HuH-7.5 (cell line): ENCODE data around the gene NTRK1.
"Not testable (repeated sequence)": the region's sequence is repeated elsewhere in the genome, so short reads cannot be mapped to it uniquely, and the experiment has no call there.

ENCODE experiments used
- DNase-seq: peaks from one replicate; pipeline ENCODE4 v3.0.0; 2011; ENCODE audit warnings: low spot score

NTRK1 gene

GRCh38 chr1:156913809-156914387 is 53.2 kb downstream of the NTRK1 start:
- DNase-seq = no peak

DNA sequence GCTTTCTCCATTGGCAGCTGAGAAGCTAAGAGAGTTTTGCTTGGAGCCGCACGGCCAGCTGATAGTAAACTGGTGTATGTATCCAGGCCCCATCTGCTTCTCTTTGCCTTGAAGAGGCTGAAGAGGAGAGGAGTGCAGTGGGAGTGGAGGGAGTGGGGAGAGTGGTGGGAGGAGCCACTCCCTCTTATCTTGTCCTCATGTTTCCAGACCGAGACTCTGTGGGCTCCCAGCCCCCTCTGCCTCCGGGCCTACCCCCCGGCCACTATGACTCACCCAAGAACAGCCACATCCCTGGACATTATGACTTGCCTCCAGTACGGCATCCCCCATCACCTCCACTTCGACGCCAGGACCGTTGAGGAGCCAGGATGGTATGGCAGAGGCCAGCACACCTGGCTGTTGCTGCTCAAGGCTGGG is 53.8 kb downstream of the NTRK1 start:
- DNase-seq = no peak

GRCh38 chr1:156920233-156921052 is 59.8 kb downstream of the NTRK1 start, which contains the start of gene LRRC71:
Gene LRRC71, plus strand, starts transcription at chr1:156920632. Its CDS starts 172 bp downstream, at chr1:156920804.
- DNase-seq = peak; percentile 91

GRCh38 chr1:156921053-156921529 is 60.4 kb downstream of the NTRK1 start:
- DNase-seq = no peak

DNA sequence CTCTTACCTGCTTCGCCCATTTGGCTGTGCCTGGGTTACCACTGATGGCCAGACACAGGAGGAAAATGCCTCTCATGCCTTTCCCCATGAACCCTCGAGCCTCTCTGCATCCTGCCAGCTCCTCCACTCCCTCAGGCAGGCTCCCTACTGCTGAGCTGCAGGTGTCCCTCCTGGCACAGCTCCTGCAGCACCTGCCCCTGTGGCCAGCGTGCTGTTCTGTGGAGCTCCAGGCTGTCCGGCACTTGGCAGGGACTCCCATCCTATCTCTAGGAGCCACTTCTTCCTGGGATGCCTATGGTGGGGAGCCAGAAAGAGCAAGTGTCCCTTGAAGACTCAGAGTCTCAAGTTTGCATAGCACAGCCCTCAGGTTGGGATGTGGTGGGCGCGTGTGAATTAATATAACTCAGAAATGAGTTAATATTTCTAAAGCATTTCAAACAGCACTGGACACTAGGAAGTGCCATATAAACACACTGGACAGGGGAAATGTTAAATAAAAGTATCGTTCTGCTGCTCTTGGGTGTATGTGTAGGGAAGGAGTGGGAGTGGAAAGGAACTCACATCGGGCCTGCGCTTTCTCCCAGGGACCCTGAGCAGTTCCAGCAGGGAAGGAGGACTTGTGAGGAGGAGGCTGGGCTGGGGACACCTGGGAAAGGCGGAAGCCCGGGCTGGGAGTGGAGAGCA is 62.5 kb downstream of the NTRK1 start:
- DNase-seq = no peak

DNA sequence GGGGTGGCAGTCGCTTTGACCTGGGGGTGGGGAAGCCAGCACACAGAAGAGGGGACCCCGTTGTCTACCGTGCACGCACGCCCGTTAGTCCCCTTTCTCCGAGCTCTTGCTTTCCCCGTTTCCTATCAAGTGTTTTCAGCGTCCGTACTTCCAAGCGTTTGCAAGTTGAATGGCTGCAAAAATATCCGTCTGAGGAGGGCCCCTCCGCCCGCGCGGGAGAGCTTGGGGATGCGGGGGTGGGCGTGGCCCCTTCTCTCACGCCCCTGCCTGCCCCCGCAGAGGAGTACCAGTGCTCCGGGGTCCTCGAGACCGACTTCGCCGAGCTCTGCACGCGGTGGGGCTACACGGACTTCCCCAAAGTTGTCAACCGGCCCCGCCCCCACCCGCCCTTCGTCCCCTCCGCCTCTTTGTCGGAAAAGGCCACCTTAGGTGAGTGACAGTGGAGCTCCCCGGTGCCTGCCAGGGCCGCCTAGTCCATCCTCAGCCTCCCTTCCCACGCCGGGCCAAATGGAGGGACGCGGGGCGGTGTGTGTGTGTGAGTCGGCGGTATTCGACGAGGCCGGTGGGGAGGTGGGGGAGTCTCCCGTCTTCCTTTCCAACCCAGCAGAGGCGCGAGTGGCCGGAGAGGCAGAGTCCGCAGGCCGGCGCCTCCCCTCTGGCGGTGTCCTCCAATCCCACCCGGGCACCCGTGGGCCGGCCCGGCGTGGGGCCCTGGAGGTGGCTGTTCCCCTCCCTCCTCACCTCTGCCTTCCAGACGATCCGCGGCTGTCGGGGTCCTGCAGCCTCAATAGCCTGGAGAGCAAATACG is 63.2 kb downstream of the NTRK1 start:
- no peak for DNase-seq

DNA sequence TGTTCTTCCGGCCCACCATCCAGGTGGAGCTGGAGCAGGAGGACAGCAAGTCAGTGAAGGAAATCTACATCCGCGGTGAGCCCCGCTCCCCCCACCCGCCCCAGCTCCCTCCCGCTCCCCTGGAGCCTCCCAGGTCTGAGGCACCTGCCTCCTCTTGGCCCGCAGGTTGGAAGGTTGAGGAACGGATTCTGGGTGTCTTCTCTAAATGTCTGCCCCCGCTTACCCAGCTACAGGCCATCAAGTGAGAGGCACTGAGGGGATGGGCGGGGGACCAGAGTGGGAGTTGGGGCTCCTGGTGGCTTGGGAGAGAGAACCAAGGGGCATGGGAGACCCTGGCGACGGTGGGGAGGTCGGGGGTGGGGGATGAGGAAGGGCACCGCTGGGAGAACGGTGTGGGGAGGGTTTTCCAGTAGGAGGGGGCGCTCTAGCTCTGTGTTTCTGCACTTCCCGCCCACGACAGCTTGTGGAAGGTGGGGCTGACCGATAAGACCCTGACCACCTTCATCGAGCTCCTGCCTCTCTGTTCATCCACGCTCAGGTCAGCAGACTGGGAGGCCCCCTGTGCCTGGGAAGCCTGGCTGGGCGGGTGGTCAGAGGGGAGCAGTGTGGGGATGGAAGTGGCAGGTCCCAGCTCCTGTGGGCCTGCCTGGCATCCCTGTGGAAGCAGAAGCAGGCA is 64.0 kb downstream of the NTRK1 start:
- no peak for DNase-seq

- DNase-seq = no peak
These were observed 64.7 kb downstream of the NTRK1 start for GRCh38 chr1:156925154-156926010.

DNA sequence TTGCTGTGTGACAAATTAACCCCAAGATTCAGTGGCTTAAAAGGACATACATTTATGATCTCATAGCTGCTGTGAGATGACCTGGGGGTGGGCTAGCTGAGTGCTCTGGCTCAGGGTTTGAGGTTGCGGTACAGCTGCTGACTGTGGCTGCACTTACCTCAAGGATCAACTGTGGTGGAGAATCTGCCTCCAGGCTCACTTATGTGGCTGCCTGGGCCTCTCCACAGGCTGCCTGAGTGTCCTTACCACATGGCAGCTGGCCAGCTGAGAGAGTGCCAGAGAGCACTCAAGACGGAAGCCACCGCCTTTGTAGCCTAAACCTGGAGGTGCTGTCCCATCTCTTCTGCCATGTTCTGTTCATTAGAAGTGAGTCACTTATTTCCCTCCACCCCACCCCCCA is 65.5 kb downstream of the NTRK1 start:
- no peak for DNase-seq

GRCh38 chr1:156926695-156927094 is 66.0 kb downstream of the NTRK1 start:
- DNase-seq = not testable (repeated sequence)

DNA sequence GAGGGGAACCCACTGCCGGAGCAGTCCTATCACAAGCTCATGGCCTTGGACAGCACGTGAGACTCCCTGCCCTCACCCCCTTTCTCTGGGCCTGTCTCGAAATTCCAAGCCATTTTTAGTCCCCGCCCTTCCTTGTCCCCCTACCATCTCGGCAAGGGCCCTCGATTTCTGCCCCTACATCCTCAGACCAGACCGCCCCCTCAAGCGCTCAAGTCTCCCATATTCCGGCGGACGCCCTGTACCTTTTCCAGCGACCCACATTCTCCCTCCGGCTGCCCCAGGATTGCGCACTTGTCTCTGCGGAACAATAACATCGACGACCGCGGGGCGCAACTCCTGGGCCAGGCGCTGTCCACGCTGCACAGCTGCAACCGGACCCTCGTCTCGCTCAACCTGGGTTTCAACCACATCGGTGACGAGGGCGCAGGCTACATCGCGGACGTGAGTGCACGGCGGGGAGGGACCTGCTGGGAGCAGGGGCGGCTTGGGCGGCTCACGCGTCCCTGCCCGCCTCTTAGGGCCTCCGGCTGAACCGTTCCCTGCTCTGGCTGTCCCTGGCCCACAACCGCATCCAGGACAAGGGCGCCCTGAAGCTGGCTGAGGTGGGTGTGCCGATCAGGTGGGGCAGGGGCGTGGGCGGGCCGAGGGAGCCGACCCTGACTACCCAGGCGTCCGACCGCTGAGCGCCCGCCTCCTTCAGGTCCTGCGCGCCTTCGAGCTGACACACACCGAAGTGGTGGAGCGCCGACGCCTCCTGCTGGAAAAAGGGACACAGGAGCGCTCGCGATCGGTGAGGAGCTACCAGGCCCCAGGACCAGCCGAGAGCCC is 66.8 kb downstream of the NTRK1 start:
- peak; percentile 91 for DNase-seq

DNA sequence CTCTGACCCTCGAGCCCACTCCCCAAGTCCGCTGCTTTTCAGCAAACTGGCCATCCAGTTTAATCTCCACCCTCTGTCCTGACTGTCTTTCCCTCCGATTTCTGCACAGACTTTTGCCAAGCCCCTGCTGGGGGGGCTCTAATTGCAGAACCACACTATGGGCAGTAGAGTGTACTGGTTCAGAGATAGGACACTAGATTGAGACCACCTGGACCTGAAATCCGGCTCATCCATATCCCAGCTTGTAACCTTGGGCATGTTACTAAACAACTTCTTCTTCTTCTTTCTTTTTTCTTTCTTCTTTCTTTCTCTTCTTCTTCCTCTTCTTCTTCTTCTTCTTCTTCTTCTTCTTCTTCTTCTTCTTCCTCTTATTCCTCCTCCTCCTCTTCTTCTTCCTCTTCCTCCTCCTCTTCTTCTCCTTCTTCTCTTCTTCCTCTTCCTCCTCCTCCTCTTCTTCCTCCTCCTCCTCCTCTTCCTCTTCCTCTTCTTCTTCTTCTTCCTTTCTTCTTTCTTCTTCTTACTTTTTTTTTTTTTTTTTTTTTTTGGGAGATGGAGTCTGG is 67.5 kb downstream of the NTRK1 start:
- DNase-seq = no peak

GRCh38 chr1:156929596-156930238 is 69.1 kb downstream of the NTRK1 start:
- no peak for DNase-seq

DNA sequence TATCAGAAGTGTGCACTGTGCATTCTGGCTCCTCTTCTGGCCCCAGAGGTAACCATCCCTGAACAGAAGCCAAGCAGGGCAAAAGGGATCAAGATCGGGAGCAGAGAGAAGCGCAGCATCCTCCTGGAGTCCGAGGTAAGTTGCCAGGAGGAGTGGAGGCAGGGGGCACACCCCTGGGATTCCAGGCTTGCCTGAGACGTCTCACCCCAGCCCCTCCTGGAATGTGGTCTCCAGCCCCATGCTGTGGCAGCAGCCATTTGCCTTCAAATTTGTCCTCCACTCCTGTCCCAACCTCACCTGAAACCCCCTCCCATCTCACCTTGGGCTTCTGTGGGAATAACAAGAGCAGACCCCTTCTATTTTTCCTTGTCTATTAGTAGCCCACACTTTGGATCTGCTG is 69.8 kb downstream of the NTRK1 start:
- DNase-seq = no peak
